Muscle layer of colon (tissue), 2 donors: ENCODE measurements around the gene CTNNA3.

Experiments used
- H3K27ac ChIP-seq: one replicate; pipeline ENCODE4 v1.7.0; 2013; ENCODE audit warnings: low read depth, mild to moderate bottlenecking, low read length, moderate library complexity
- H3K27me3 ChIP-seq, 2 donors: one replicate each; pipeline ENCODE4 v1.7.0; 2013; ENCODE audit warnings: low read length in 2 of 2, mild to moderate bottlenecking in 2 of 2; ENCODE audit not compliant: insufficient read depth in 2 of 2, control insufficient read depth in 1 of 2
- H3K36me3 ChIP-seq: one replicate; pipeline ENCODE4 v1.7.0; 2013; ENCODE audit warnings: mild to moderate bottlenecking, low read length; ENCODE audit not compliant: insufficient read depth
- H3K4me1 ChIP-seq: one replicate; pipeline ENCODE4 v1.7.0; 2013; ENCODE audit warnings: mild to moderate bottlenecking, low read length; ENCODE audit not compliant: insufficient read depth
- H3K4me3 ChIP-seq, 2 donors: one replicate each; pipeline ENCODE4 v1.7.0; 2013; ENCODE audit warnings: low read length in 2 of 2, low read depth in 1 of 2, mild to moderate bottlenecking in 1 of 2, moderate library complexity in 1 of 2
- H3K9ac ChIP-seq: one replicate; pipeline ENCODE4 v1.7.0; 2013; ENCODE audit warnings: low read length
- H3K9me3 ChIP-seq: one replicate; pipeline ENCODE4 v1.7.0; 2013; ENCODE audit warnings: mild to moderate bottlenecking, low read length
- donor health status: abdominal sarcoma.
- donor health status: Adenocarcinoma of cecum.

CTNNA3 gene

DNA sequence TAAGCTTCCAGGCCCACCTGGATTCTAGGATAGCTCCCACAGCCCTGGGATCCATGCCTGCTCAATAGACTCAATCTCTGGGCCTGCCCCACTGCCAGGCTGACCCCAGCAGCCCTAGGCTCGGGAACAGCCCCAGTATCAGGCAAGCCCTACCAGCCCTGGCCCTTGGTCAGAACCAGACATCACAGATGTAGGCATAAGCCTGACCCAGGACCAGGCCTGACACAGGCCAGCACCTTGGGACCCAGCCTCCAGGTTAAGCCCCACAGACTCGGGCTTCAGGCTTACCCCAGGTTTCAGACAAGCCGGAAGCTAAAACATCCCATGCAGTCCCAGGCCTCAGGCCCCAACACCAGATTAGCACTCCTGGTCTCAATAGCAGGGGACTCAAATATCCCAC, 1046.4 kb downstream of the CTNNA3 start:
- Histone ChIP-seq H3K27me3 (no peaks in the 10 kb centered on the region), H3K27ac (no peak overlapping the region), H3K9ac (no peak overlapping the region), H3K4me1 (no peaks in the 10 kb centered on the region), H3K36me3 (no peaks in the 10 kb centered on the region), H3K9me3 (no peaks in the 10 kb centered on the region), H3K4me3 (no peak overlapping the region)

DNA sequence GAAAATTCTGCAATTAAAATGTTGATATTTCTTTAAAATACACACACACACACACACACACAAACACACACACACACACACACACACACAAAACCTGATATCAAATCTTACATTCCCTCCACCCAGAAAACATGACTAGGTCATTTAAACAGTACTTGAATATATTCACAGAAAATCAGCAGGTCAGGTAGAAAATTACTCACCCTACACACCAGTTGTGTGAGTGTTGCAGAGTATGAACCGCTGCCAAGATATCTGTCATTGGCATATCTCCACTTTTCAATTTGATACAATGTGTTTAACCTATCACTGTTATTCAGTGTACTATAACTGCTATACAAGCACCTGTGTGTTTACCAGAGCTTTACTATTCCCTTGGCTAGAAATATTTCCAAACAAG, 1053.8 kb downstream of the CTNNA3 start:
- H3K27ac ChIP-seq = no peak overlapping the region
- H3K4me1 ChIP-seq = no peaks in the 10 kb centered on the region
- no peak overlapping the region for H3K9ac ChIP-seq
- no peaks in the 10 kb centered on the region for H3K27me3 ChIP-seq
- H3K9me3 ChIP-seq = no peaks in the 10 kb centered on the region
- H3K36me3 ChIP-seq = no peaks in the 10 kb centered on the region
- no peak overlapping the region for H3K4me3 ChIP-seq

DNA sequence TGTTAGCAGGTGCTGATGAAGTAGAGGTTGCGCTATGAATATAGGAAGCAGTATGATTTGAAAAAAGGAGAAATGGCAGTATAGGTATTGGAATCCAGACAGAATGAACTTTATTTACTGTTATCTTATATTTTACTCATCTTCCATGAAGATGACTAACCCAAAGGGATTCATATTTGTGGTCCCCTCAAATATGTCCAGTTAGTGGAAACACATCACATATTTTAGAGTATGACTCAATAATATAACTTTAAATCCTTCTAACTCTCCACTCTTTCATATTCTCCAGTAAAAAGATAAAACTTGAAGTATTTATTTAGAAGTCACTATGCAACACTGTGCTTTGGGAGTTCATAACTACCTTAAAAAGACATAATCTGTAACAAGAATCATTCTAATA, 1056.6 kb downstream of the CTNNA3 start:
- Histone ChIP-seq H3K36me3 (no peaks in the 10 kb centered on the region), H3K4me1 (no peaks in the 10 kb centered on the region)

DNA sequence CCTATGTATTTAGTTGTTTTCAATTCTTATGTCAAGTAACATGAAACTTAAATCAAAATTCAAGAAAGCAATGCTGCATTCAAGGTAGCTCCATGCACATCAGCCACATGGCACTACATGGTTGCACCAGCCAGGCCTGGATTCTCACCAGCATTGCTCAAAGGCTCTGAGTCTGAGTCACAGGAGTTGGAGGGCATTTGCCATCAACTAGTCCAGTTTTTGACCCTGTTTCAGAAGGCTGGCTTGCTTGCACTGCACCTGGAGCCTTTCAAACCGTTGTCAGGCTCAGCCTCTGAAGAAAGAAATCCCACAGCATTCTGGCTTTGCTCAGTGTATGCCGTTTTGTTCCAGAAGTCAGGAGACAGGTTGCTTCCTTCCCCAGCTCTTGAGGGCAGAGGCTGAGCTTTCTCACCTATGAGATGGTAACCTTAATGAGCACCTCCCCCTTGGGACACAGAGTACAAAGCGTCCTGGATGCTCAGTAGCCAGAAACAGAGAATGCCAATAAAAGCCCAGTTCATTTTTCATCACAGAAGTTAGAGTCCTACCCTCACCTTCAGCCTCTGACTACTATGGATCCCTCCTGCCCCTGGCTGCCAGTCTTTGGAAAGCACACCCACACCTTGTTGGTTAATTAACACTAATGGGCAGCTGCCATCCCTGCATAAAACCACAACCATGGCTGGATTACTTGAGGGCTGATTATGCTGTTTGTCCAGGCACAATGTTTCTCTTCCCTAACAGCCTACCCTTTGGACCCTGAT, 1058.5 kb downstream of the CTNNA3 start:
- H3K27ac ChIP-seq = no peak overlapping the region
- no peaks in the 10 kb centered on the region for H3K9me3 ChIP-seq
- no peak overlapping the region for H3K9ac ChIP-seq
- H3K36me3 ChIP-seq = no peaks in the 10 kb centered on the region
- no peaks in the 10 kb centered on the region for H3K27me3 ChIP-seq
- no peaks in the 10 kb centered on the region for H3K4me1 ChIP-seq
- no peak overlapping the region for H3K4me3 ChIP-seq

More for the DNA sequence above, 1056.6 kb downstream of the CTNNA3 start:
- Histone ChIP-seq H3K9ac (no peak overlapping the region), H3K27ac (no peak overlapping the region), H3K4me3 (no peak overlapping the region), H3K27me3 (no peaks in the 10 kb centered on the region), H3K9me3 (no peaks in the 10 kb centered on the region)

DNA sequence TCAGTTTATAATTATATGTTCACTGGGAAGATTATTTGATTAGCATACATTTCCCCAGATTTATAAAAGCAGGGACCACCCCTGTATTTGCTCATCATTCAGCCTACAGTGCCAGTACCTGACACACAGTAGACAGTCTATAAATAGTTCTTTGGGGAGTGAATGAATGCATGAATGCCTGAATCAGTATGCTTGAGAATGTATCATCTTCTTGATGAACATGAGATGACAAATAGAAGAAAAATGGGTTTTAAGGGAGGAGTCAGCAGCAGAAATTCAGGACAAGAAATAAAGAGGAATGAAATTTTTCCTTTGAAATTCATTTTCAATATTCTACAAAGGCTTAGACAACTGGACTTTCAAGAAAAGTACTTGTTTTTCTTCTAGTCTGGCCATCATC, 1066.0 kb downstream of the CTNNA3 start:
- Histone ChIP-seq H3K4me1 (no peaks in the 10 kb centered on the region), H3K9ac (no peak overlapping the region), H3K9me3 (no peaks in the 10 kb centered on the region), H3K27me3 (no peaks in the 10 kb centered on the region), H3K4me3 (no peak overlapping the region), H3K27ac (no peak overlapping the region), H3K36me3 (no peaks in the 10 kb centered on the region)

GRCh38 chr10:66627156-66627555, 1068.8 kb downstream of the CTNNA3 start:
- Histone ChIP-seq H3K27ac (no peak overlapping the region), H3K27me3 (no peaks in the 10 kb centered on the region), H3K4me3 (no peak overlapping the region), H3K9ac (no peak overlapping the region), H3K4me1 (no peaks in the 10 kb centered on the region), H3K9me3 (no peaks in the 10 kb centered on the region), H3K36me3 (no peaks in the 10 kb centered on the region)

DNA sequence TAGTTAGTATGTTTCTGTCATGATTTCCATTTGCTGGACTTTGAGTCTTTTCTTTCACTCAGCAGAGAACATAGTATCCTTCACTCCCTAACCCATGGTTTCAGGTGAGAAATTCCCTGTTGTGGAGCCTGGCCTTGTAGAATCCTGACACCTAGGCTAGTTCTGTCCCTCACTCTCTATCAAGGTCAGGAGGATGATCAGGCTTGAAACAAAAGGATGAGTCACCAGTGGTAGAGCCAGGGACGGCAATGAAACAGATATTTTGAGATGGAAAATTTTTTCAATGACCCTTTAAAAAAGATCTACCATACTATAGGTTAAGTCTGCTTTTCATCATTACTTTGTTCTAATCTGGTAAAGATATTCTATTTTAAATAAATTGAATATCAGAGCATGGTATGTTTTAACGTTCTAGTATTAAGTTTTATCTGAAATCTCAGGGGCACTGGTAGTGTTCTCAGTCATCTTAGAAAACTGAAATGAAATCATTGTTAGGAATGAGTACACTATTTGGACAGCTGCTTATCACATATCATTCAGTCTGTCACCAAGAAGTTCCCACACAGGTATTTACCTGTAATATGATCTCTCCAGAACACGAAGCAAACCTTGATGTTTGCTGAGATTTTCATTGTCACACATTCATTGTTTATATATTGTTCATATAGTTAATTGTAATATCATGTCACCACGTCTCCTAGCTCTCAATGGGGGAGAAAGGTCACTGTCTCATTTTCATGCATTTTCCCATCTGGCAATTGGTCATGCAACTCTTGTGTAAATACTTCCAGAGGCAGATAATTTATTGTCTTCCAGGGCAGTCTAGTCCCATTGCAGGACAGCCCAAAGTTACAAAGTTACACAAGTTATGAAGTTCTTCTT, 1070.0 kb downstream of the CTNNA3 start:
- Histone ChIP-seq H3K36me3 (no peaks in the 10 kb centered on the region), H3K9me3 (no peaks in the 10 kb centered on the region), H3K4me3 (no peak overlapping the region), H3K9ac (no peak overlapping the region), H3K4me1 (no peaks in the 10 kb centered on the region), H3K27me3 (no peaks in the 10 kb centered on the region), H3K27ac (no peak overlapping the region)

DNA sequence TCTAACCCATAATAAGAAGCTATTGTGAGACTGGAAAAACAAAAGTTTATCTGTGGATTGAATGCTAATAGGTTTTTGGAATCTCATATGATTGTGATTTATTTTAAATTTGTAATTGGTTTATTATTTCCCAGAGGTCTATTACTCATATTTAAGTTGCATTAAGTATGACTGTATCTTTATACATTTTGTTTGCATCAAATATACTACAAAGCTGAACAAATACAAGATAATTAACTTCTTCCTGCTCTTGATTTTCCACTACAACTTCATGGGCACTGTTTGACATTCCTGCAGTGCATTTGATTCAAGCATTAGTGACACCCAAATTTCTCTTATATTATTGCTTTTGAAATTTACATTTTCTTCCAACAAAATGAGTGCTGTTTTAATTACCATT, 1073.9 kb downstream of the CTNNA3 start:
- Histone ChIP-seq H3K4me1 (no peaks in the 10 kb centered on the region), H3K27ac (no peak overlapping the region), H3K27me3 (no peaks in the 10 kb centered on the region), H3K9me3 (no peaks in the 10 kb centered on the region), H3K9ac (no peak overlapping the region), H3K4me3 (no peak overlapping the region), H3K36me3 (no peaks in the 10 kb centered on the region)

GRCh38 chr10:66604195-66604594, 1091.8 kb downstream of the CTNNA3 start:
- H3K36me3 ChIP-seq = no peaks in the 10 kb centered on the region
- H3K27me3 ChIP-seq = no peaks in the 10 kb centered on the region
- no peak overlapping the region for H3K9ac ChIP-seq
- no peak overlapping the region for H3K4me3 ChIP-seq
- no peak overlapping the region for H3K27ac ChIP-seq
- no peaks in the 10 kb centered on the region for H3K9me3 ChIP-seq
- no peaks in the 10 kb centered on the region for H3K4me1 ChIP-seq

- Histone ChIP-seq H3K27me3 (no peaks in the 10 kb centered on the region), H3K9ac (no peak overlapping the region), H3K36me3 (no peaks in the 10 kb centered on the region), H3K4me3 (no peak overlapping the region), H3K9me3 (no peaks in the 10 kb centered on the region), H3K4me1 (no peaks in the 10 kb centered on the region), H3K27ac (no peak overlapping the region)
Observed at GRCh38 chr10:66591865-66592264, 1104.1 kb downstream of the CTNNA3 start.

- Histone ChIP-seq H3K27me3 (no peaks in the 10 kb centered on the region), H3K4me3 (no peak overlapping the region), H3K9ac (no peak overlapping the region), H3K36me3 (no peaks in the 10 kb centered on the region), H3K9me3 (no peaks in the 10 kb centered on the region), H3K27ac (no peak overlapping the region), H3K4me1 (no peaks in the 10 kb centered on the region)
Observed at GRCh38 chr10:66587680-66588050, 1108.3 kb downstream of the CTNNA3 start.
